Fibroblast of skin of right quadriceps (primary cell): ENCODE data around the gene ZFHX3.

Experiments used
- DNase-seq: peaks from one replicate; pipeline ENCODE4 v3.0.0-alpha.2; 2013

ZFHX3 gene

GRCh38 chr16:72896485-72897118 is 151.3 kb downstream of the ZFHX3 start:
- DNase-seq, result no peak

GRCh38 chr16:72895951-72896350 is 152.0 kb downstream of the ZFHX3 start:
- DNase-seq, result no peak

- DNase-seq, result peak; percentile 27
These were observed 153.4 kb downstream of the ZFHX3 start for GRCh38 chr16:72894293-72895151.

- DNase-seq, result no peak
These were observed 156.4 kb downstream of the ZFHX3 start for GRCh38 chr16:72891291-72892227.

- DNase-seq, result no peak
These were observed 157.3 kb downstream of the ZFHX3 start for GRCh38 chr16:72890587-72890986.

- DNase-seq, result no peak
These were observed 158.0 kb downstream of the ZFHX3 start for GRCh38 chr16:72889616-72890582.

GRCh38 chr16:72887537-72887936 is 160.4 kb downstream of the ZFHX3 start:
- no peak for DNase-seq

- no peak for DNase-seq
These were observed 161.5 kb downstream of the ZFHX3 start for GRCh38 chr16:72886346-72886974.

- DNase-seq, result no peak
These were observed 163.4 kb downstream of the ZFHX3 start for GRCh38 chr16:72884573-72884972.

- DNase-seq, result peak; percentile 58
These were observed 163.9 kb downstream of the ZFHX3 start for GRCh38 chr16:72884037-72884436.

- DNase-seq, result no peak
These were observed 168.1 kb downstream of the ZFHX3 start for GRCh38 chr16:72879846-72880245.

GRCh38 chr16:72878301-72879269 is 169.3 kb downstream of the ZFHX3 start:
- peak; percentile 51 for DNase-seq

GRCh38 chr16:72877374-72878028 is 170.4 kb downstream of the ZFHX3 start:
- peak; percentile 89 for DNase-seq

GRCh38 chr16:72876981-72877373 is 171.0 kb downstream of the ZFHX3 start:
- DNase-seq, result peak; percentile 25

GRCh38 chr16:72876221-72876620 is 171.7 kb downstream of the ZFHX3 start:
- DNase-seq, result peak; percentile 77

GRCh38 chr16:72875291-72876031 is 172.5 kb downstream of the ZFHX3 start:
- DNase-seq, result no peak

- DNase-seq, result no peak
These were observed 174.1 kb downstream of the ZFHX3 start for GRCh38 chr16:72873853-72874252.

- DNase-seq, result no peak
These were observed 174.9 kb downstream of the ZFHX3 start for GRCh38 chr16:72873044-72873443.

GRCh38 chr16:72865835-72866234 is 182.1 kb downstream of the ZFHX3 start:
- DNase-seq, result no peak
